ENCODE results near the gene WBP2. TPM values are rescaled to one million over a fixed set of nuclear protein-coding genes. Genes with fewer than 3 reads are reported as not detected.

WBP2 gene
- total and polyA plus RNA-seq, 2 of the 13 experiments (the other 11 are each of a cell fraction or from before 2014, with no cell fraction given): 29.2 to 29.5 TPM

- TF ChIP-seq ZSCAN30 (CRISPR knock-in tag; IDR thresholded peaks at IDR 0.05) (0 out of 2 replicates have a peak, but pooled peaks have one; percentile 7), MAFF (IDR thresholded peaks at IDR 0.05; ENCODE audit: low read depth, low read length) (peak; percentile 63), ZNF652 (CRISPR knock-in tag; IDR thresholded peaks at IDR 0.05; ENCODE audit: borderline replicate concordance, low read depth) (no peak), MAFK (conservative IDR thresholded peaks at IDR 0.05 in 1 of 2, IDR thresholded peaks at IDR 0.05 in 1 of 2; ENCODE audit: low read length in 2 of 2) (peak; percentile 51 to 78), JUN (CRISPR knock-in tag; IDR thresholded peaks at IDR 0.05) (0 out of 2 replicates have a peak, but pooled peaks have one; percentile 34), DPF2 (CRISPR knock-in tag; IDR thresholded peaks at IDR 0.05; ENCODE audit: borderline replicate concordance, low read depth) (no peak), E2F1 (CRISPR knock-in tag; IDR thresholded peaks at IDR 0.05) (no peak), MIER3 (CRISPR knock-in tag; IDR thresholded peaks at IDR 0.05; ENCODE audit: borderline replicate concordance) (0 out of 2 replicates have a peak, but pooled peaks have one; percentile 13), SAP130 (CRISPR knock-in tag; IDR thresholded peaks at IDR 0.05; ENCODE audit: low read depth) (peak; percentile 28; the same call in 1 of the 2 replicates), ZSCAN25 (CRISPR knock-in tag; IDR thresholded peaks at IDR 0.05) (no peak), POGK (CRISPR knock-in tag; conservative IDR thresholded peaks at IDR 0.05) (0 out of 2 replicates have a peak, but pooled peaks have one; percentile 30), KMT2A (CRISPR knock-in tag; IDR thresholded peaks at IDR 0.05) (no peak), XRCC5 (optimal IDR thresholded peaks at IDR 0.05; ENCODE audit: low read length) (peak; percentile 18), ZFX (CRISPR knock-in tag; IDR thresholded peaks at IDR 0.05; ENCODE audit: low read depth) (peak; percentile 31), ARNT2 (CRISPR knock-in tag; IDR thresholded peaks at IDR 0.05; ENCODE audit: low read depth) (peak; percentile 12; the same call in 1 of the 2 replicates), TAF1 (CRISPR knock-in tag; IDR thresholded peaks at IDR 0.05) (no peak), ZNF605 (CRISPR knock-in tag; IDR thresholded peaks at IDR 0.05) (peak; percentile 42; the same call in 1 of the 2 replicates), ZNF501 (CRISPR knock-in tag; IDR thresholded peaks at IDR 0.05) (0 out of 2 replicates have a peak, but pooled peaks have one; percentile 44), ZNF792 (CRISPR knock-in tag; IDR thresholded peaks at IDR 0.05) (no peak), ZC3H13 (CRISPR knock-in tag; IDR thresholded peaks at IDR 0.05) (0 out of 2 replicates have a peak, but pooled peaks have one; percentile 32), ESRRA (CRISPR knock-in tag; IDR thresholded peaks at IDR 0.05; ENCODE audit: low read depth) (no peak), MEIS1 (CRISPR knock-in tag; IDR thresholded peaks at IDR 0.05; ENCODE audit: borderline replicate concordance) (peak; percentile 65; the same call in 1 of the 2 replicates), IRX3 (CRISPR knock-in tag; IDR thresholded peaks at IDR 0.05; ENCODE audit: borderline replicate concordance, low read depth) (no peak)
Observed at GRCh38 chr17:75854101-75854748, 910 bp downstream of the WBP2 start (continued).

Measured in HepG2 (cell line).